ENCODE results near the gene TENM4.

- TF ChIP-seq CTCF (tag by site-specific recombination; IDR thresholded peaks at IDR 0.05) (no peak), REST (tag by site-specific recombination; IDR thresholded peaks at IDR 0.05) (no peak), ZNF274 (IDR thresholded peaks at IDR 0.05; ENCODE audit: low read length) (no peak), ZNF274 (tag by site-specific recombination; IDR thresholded peaks at IDR 0.05; ENCODE audit: borderline replicate concordance) (no peak), ZNF174 (tag by site-specific recombination; IDR thresholded peaks at IDR 0.05) (no peak), ZNF18 (tag by site-specific recombination; IDR thresholded peaks at IDR 0.05) (no peak), ZEB2 (tag by site-specific recombination; IDR thresholded peaks at IDR 0.05) (no peak), SETDB1 (IDR thresholded peaks at IDR 0.05; ENCODE audit: insufficient read length, low read length) (no peak), ZFP69B (tag by site-specific recombination; IDR thresholded peaks at IDR 0.05) (no peak), ZNF747 (tag by site-specific recombination; IDR thresholded peaks at IDR 0.05) (no peak), ZBTB8A (tag by site-specific recombination; IDR thresholded peaks at IDR 0.05) (no peak), ZNF530 (tag by site-specific recombination; IDR thresholded peaks at IDR 0.05; ENCODE audit: low read depth) (no peak), HOXA7 (CRISPR knock-in tag; IDR thresholded peaks at IDR 0.05; ENCODE audit: borderline replicate concordance) (no peak)
Observed at GRCh38 chr11:78831571-78831970, 609.3 kb downstream of the TENM4 start.
